GDM1 (cell line): Measurements from ENCODE around the gene GRIPAP1.

ENCODE experiments used
- DNase-seq: peaks from one replicate; lab custom pipeline; 2025; lab: John Stamatoyannopoulos, UW

Gene GRIPAP1, protein sequence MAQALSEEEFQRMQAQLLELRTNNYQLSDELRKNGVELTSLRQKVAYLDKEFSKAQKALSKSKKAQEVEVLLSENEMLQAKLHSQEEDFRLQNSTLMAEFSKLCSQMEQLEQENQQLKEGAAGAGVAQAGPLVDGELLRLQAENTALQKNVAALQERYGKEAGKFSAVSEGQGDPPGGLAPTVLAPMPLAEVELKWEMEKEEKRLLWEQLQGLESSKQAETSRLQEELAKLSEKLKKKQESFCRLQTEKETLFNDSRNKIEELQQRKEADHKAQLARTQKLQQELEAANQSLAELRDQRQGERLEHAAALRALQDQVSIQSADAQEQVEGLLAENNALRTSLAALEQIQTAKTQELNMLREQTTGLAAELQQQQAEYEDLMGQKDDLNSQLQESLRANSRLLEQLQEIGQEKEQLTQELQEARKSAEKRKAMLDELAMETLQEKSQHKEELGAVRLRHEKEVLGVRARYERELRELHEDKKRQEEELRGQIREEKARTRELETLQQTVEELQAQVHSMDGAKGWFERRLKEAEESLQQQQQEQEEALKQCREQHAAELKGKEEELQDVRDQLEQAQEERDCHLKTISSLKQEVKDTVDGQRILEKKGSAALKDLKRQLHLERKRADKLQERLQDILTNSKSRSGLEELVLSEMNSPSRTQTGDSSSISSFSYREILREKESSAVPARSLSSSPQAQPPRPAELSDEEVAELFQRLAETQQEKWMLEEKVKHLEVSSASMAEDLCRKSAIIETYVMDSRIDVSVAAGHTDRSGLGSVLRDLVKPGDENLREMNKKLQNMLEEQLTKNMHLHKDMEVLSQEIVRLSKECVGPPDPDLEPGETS

DNA sequence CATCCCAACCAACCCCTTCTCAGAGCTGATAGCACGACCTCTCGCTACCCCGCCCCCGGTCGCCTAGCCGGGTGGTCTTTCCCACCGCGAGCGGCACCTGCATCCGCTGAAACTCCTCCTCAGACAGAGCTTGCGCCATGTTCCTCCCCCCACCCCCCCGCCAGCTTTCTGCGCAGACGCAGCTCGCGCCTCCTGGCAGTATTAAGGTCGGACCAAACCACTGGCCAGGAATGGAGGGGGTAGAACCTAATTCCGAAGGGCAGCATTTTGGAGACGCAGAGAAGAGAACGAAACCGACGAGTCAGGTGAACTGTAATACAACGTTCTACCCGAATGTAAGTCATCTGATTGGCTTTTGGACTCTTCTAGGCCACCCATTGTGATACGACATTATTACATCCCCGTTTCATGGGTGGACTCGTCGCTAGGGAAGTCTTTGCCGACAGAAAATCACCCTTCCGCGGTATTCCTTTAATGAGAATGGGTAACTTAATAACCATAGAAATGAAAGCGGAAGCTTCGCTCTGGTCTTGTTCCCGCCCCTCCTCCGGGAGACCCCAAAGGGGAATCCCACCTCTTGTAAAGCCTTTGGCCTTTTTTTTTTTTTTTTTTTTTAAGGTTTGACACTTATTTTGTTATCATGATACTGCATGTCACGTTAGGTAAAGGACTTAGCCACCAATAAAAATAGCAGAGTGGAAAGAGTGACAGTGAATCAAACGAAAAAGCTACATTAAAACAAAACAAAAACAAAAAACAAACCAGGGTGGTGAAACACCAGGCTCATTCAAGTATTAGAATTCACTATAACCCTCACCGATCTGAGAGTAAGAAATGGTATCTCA, at the start of gene GRIPAP1:
GRIPAP1 (minus strand) TSS at position 174 of the 845 bp plus-strand sequence; CDS start at position 139, 35 bp downstream.
- DNase-seq: peak; percentile 59

DNA sequence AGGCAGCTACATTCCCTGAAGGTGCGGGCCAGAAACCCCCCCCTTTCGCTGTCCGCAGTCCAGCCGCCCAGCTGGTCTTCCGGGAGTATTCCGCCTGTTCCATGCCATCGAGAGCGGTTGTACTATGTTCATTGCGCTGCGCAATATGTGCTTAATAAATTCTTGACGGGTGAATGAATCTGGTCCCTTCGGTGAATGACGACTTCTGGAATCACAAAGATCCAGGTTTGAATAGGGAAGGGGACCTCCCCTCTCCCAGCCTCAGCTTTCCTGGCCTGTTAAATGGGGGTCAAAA, 41.9 kb upstream of the GRIPAP1 start:
- DNase-seq: no peak

DNA sequence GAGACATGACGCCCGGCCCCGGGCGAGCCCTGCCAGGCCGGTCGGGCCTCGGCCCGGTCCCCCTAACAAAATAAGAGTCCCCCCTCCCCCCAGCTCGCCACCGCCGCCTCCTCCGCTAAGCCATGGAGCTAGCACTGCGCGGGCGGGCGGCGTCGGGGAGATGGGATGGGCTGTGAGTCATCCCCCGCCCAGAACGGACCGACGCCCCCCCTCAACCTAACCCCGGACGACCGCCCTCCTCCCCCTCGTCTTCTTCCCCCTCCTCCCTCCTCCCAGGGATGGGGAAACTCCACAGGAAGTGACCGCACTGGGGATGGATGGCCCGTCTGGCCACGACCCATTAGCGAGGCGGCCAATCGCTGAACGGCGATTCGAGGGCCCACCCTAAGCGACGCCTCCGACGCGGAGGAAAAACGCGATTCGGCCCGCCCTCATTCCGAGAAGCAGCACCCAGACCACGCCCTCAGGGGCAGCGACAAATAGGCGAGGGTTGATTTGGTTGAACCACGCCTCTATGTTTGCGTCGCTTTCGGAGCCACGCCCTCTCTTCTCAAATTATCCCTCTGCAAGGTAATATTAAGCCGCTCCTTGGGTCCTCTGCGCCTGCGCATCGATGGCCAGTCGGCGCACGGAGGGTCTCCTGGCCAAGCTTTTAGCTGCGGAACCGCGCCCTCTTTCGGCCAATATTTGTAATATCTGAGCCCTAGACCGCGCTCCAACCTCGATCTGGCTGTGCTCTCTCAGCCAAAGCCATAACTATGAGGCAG, 41.3 kb upstream of the GRIPAP1 start, which contains the start of gene TFE3:
TFE3 (minus strand) TSS at position 138 of the 767 bp plus-strand sequence; CDS start at position 7, 131 bp downstream.
- DNase-seq: peak; percentile 96

DNA sequence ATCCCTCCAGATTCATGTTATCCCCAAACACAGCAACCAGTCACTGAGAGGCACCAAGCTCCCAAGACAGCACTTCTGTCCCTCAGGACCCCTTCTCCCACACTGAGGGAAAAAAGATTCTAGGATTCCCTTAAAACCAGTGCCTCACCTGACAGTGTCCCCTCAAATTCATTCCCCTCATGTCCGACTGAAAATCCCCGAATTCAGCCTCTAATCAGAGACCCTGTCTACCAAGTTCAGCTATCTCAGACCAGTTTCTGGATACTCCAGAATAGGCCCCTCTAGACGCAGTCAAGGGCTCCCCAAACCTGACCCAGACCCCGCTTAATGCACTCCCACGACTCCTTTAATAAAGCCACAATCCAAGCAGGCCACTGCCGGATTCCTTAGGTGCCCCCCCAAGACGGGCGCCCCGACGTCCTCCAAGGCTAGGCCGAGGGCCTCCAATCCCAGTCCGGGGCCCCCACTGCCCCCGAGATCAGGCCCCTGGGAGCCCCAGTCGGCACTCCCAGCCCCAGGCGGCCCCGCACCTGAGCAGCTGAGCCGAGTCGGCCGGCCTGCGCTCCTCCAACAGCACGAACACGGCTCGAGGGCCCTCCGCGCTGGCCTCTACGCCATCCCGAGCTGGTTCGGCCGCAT, 40.6 kb upstream of the GRIPAP1 start:
- no peak for DNase-seq

DNA sequence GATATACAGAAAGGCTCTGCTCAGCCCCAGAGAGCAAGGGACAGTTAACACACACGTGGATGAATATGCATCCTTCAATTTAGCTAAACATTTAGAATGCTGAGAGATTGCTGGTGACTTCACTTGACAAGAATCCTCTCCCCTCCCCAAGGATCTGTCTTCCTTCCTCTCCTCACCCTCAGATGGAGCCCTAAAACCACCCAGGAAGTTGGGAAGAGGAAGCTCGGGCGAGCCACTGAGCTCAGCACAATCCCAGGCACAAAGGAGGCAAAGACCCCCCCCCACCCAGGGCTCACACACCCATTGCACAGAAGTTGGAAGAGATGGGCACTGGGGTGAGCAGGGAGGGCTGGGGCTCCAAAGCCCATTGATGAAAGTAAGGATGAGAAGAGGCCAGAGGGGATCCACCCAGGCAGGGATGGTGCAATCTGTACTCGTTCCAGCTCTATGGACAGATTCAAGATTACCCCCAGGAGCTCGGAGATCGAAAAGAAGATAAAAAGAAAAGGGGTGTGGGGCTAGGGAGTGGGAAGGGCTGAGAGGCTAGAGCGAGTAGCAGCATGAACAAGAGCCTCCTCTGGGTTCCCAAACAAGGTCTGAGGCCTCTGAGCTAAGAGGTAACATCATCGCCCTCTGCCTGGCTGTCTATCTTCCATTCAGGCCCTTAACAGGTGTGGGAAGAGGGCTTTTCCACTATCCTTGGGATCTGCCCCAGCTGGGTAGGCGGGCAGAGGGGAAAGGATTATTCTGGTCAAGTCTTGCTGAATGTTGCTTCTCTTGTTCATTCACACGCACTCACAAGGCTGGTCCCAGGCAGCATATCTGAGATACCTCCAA, 39.9 kb upstream of the GRIPAP1 start:
- no peak for DNase-seq

DNA sequence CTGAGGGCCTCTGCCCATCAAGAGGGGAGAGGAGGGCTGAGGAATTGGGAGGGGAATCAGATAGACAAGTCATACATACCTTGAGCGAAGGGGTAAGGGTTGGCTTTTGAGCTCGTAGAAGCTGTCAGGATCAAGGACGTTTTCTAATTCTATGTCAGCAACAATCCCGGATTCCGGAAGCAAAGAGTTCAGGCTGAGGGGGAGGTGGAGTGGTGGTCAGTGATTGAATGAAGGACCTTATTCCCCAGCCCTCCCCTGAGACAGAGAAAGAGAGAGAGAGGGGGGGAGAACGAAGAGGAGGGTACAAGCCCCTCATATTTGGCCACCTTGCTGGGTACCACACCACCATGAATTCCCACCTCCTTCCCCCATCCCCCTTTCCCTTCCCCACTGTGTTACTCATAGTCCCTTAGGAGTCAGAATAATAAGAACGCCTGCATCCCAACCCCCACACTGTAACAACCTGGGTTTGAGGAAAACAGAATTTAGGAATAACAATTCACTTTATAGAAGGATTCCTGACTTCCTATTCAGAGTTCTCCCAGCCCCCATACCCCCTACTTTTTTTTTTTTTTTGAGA, 38.4 kb upstream of the GRIPAP1 start:
- DNase-seq: no peak

DNA sequence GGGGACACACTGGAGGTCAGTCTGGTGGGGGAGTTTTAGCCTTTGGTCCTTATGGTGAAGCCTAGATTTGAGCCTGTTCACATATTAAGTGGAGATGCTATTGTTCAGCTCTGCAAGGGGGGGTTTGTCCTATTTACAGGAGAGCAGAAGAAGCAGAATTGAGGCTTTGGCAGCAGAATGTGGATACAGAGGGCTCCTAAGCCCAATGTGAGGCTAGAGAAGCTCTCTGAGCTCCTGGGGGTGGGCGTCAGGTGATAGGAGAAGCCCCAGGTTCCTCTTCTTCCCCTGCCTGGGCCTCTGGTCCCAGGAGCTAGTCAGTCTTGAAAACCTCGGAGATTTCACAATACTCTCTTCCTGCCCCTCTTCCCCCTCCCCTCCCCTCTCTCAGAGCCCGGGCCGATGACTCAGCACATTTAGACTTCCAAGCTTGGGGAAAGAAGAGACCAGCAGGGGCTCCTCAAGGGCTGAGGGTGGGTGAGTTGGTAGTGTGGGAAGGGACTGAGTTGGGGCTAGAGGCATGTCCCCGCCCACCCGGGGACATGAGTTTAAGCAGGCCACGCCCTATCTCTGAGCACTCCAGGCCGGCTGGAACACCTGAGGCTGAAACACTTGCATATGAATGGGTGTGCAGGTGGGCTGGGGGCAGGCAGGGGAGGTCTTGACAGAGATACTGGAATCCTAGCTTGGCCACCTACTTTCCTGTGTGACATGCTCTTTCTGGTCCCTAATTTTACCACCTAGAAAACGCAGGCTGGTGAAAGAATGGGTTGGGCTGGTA, 37.7 kb upstream of the GRIPAP1 start:
- DNase-seq: peak; percentile 91

DNA sequence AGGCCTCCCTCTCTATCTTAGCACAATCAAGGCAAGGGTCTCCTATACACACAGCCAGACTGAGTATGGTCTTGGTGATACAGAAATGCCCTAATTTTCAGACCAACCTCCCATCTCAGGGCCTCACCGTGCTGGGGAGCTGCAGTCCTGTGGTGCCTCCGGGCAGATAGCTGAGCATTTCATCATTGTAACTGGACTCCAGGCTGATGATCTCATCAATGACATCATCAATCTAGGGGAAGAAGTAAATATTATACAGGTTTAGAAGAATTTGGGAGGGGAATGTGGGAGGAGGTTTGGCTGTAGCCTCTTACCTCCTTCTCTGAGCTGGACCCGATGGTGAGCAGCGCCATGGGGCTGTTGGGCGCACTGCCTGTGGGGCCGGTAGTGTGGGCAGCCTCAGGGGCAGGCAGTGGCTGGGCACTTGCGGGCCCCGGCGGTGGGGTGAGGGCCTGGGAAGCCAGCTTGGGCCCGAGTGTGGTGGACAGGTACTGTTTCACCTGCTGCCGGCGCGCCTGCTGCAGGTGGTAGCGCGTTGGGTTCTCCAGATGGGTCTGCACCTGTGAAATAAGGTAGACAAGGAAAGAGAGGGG, 35.9 kb upstream of the GRIPAP1 start:
- no peak for DNase-seq

DNA sequence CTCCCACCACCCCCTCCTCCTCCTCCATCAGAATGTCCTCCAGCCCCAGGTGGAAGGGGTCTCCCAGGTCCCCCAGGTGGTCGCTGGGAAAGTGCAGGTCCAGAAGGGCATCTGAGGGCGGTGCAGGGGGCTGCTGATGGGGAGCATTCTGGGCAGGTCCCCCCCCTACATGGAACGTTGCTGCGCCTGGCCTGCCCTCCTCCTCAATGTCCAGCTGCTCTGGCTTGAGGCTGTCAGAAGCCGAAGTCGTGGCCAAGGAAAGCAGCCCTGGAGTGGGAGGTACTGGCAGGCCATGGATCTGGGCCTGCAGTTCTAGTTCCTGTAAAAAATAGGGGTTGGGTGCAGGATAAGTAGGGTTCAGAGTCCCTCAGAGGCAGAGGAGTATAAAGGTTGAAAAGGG, 28.2 kb upstream of the GRIPAP1 start:
- DNase-seq: no peak

DNA sequence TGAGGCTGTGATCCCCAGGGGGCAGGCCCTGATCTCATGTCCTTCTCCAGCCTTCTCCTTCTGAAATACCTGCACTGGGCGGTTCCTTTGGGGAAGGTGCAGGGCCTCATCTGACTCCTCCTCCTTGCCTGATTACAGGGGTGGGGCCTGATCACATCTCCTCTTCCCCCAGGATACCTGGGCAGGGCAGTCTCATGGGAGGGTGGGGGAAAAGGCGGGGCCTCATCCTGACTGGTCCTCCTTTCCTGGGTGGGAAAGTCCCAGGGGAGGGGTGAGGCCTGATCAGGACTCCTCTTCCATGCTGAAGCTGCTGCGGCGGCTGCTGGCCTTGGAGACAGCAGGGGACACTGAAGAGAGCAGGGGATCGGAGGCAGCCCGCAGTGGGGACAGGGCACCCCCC, 27.8 kb upstream of the GRIPAP1 start:
- DNase-seq: no peak

DNA sequence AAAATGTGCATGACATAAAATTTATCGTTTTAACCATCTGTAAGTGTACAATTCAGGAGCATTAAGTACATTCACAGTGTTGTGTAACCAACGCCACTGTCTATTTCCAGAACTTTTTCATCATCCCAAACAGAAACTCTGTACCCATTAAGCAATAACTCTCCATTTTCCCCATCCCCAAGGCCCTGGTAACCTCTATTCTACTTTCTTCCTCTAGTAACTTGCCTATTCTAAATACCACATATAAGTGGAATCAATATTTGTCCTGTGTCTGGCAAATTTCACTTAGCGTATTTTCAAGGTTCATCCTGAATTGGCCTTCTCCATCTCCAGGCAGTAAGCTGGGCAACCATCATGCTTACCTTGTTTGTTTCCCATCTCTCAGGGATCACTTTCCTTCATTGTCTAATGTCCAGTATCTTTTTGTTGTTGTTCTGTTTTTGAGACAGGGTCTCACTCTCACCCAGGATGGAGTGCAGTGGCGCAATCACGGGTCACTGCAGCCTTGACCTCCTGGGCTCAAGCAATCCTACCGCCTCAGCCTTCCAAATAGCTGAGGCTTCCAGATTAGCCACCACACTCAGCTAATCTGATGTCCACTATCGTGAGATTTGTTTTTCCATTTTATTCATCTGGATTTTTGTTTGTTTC, 17.7 kb upstream of the GRIPAP1 start:
- no peak for DNase-seq

DNA sequence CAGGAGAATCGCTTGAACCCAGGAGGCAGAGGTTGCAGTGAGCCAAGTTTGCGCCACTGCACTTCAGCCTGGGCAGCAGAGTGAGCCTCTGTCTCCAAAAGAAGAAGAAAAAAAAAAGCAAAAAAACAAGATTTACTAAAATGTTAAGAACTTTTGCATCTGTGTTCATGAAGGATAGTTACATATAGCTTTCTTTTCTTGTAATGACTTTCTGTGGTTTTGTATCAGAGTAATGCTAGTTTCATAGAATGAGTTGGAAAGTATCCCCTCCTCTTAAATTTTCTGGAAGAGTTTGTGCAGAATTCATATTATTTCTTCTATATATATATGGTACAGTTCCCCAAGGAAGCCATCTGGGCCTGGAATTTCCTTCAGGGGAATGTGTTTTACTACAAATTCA, 17.0 kb upstream of the GRIPAP1 start:
- DNase-seq: no peak

DNA sequence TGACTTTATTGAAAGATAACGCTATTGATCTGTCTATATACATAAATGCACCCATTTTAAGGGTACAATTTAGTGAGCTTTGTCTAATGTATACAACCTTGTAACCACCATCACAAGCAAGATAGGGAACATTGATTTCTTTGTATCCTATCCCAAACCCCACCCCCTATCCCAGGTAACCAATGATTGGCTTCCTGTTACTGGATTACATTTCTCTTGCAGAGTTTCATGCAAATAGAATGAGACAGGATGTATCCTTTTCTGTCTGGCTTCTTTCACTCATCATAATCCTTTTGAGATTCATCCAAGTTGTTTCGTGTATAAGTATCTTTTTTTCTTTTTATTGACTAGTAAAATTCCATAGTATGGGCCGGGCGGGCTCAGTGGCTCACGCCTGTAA, 1.6 kb upstream of the GRIPAP1 start:
- no peak for DNase-seq

DNA sequence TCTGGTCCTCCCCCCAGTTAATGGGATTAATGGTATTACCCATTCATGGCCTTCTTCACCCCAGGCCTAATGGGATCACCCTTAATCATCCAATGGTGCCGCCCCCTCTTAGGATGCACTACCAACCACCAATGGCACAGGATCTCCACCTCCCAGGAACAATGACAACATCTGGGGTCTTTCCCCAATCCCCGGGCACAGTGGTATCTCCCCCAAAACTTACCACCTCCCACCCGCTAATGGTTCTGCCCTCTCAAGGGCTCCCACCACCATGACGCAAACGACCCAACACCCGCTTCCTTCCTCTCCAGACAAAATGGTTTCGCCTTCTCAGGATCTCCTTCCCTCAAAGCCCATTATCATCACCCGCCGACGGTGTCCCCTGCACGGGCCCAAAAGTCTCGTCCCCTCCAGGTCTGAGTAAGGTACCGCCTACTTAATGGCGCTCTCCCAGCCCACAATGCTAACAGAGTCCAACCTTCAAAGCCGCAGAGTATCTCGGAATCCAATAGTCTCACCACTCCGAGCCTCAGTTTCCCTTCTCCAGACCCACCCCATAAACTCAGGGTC, 458 bp downstream of the GRIPAP1 start:
- peak; percentile 8 for DNase-seq

DNA sequence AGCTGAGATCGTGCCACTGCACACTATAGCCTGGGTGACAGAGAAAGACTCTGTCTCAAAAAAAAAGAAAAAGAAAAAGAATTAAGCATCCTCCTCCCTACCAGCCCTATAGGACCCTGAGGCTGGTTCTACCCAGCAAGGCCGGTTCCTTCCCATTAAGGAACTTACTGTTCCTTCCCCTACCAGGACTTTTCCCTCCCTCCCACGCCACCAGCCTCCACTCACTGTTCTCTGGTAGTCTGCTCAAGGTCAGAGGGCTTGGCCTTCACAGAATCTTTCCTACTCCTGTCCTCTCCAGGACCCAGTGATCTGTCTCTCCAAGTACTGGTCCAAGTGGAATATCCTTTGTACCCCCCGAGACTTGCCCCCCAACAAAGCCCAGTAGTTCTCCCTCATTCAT, 1.4 kb downstream of the GRIPAP1 start:
- no peak for DNase-seq

DNA sequence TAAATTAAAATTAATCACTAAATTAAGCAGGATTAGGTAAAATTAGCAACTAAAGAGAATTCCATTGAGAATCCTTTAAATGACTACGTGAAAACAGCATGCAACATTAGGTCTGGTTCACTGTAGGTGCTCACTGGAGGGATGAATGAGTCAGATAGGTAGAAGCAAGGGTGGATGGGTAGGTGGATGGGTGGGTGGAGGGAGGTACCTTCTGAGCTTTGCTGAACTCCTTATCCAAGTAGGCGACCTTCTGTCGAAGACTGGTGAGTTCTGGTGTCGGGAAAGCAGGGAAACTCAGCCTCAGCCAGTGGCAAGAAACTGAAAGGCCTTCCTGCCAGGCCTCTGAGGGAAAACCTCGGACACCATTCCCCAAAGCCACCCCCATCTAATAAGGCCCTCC, 3.0 kb downstream of the GRIPAP1 start:
- DNase-seq: no peak

DNA sequence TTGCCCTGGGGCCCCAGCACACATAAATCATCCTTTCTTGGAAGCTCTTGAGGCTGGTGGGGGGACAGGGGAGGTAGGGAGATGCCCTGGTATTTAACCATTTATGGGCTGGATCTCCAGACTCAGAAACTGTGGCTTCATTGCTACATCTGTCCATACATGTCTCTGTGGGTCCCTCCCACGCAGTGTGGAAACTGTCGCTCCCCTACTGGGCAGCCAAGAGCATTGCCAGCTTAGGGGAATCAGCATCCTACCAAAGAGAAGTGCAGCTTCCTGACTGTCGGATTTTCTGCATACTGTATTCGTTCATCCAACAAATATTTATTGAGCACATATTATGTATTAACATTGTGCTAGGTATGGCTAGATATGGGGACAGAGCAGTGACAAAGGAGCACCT, 3.7 kb downstream of the GRIPAP1 start:
- no peak for DNase-seq

DNA sequence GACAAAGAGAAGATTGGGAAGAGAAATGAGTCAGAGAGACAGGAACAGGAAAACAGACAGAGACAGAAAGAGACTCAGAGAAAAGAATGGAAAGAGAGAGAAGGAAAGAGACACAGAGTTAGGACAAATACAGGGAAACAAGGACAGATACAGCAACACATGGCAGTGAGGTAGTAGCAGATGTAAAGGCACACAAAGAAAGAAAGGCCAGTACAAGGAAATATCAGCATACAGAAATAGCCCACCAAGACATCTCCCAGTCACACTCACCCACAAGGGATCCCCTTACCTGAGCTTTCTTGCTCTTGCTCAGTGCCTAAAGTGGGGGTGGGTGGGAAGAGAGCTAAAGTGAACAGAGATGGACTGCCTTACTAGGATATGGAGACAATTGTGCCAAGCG, 4.2 kb downstream of the GRIPAP1 start:
- no peak for DNase-seq
